Measurements from ENCODE around the gene ARMH4. TPM values are rescaled to one million over a fixed set of nuclear protein-coding genes. Genes with fewer than 3 reads are reported as not detected.

Gene ARMH4
- polyA plus RNA-seq, 4 donors = 71.3 to 73.6 (median 72.1) TPM

GRCh38 chr14:58060077-58060476, 91.9 kb downstream of the ARMH4 start:
- DNase-seq (ENCODE audit: low read depth in 4 of 4, low spot score in 2 of 4) = no peak

GRCh38 chr14:58059126-58059525, 92.9 kb downstream of the ARMH4 start:
- no peak for DNase-seq (ENCODE audit: low read depth in 4 of 4, low spot score in 2 of 4)

- DNase-seq (ENCODE audit: low read depth in 4 of 4, low spot score in 2 of 4) = no peak
These were observed 96.5 kb downstream of the ARMH4 start for GRCh38 chr14:58055497-58056010.

- DNase-seq (ENCODE audit: low read depth in 4 of 4, low spot score in 2 of 4) = no peak
These were observed 97.9 kb downstream of the ARMH4 start for GRCh38 chr14:58054100-58054499.

GRCh38 chr14:58048219-58048618, 103.8 kb downstream of the ARMH4 start:
- DNase-seq (ENCODE audit: low read depth in 4 of 4, low spot score in 2 of 4) = no peak

- no peak for DNase-seq (ENCODE audit: low read depth in 4 of 4, low spot score in 2 of 4)
These were observed 124.1 kb downstream of the ARMH4 start for GRCh38 chr14:58027904-58028303.

- DNase-seq (ENCODE audit: low read depth in 4 of 4, low spot score in 2 of 4) = no peak
These were observed 125.0 kb downstream of the ARMH4 start for GRCh38 chr14:58026967-58027366.

GRCh38 chr14:58026219-58026618, 125.8 kb downstream of the ARMH4 start:
- DNase-seq (ENCODE audit: low read depth in 4 of 4, low spot score in 2 of 4) = no peak

- DNase-seq (ENCODE audit: low read depth in 4 of 4, low spot score in 2 of 4) = no peak
These were observed 137.2 kb downstream of the ARMH4 start for GRCh38 chr14:58014778-58015177.

GRCh38 chr14:58002618-58003017, 149.4 kb downstream of the ARMH4 start:
- no peak for DNase-seq (ENCODE audit: low read depth in 4 of 4, low spot score in 2 of 4)

- DNase-seq (ENCODE audit: low read depth in 4 of 4, low spot score in 2 of 4) = no peak
These were observed 152.0 kb downstream of the ARMH4 start for GRCh38 chr14:57999979-58000378.

GRCh38 chr14:57999471-57999870, 152.5 kb downstream of the ARMH4 start:
- DNase-seq (ENCODE audit: low read depth in 4 of 4, low spot score in 2 of 4) = no peak

- DNase-seq (ENCODE audit: low read depth in 4 of 4, low spot score in 2 of 4) = no peak
These were observed 153.2 kb downstream of the ARMH4 start for GRCh38 chr14:57998766-57999165.

- DNase-seq (ENCODE audit: low read depth in 4 of 4, low spot score in 2 of 4) = no peak
These were observed 160.7 kb downstream of the ARMH4 start for GRCh38 chr14:57991353-57991752.

GRCh38 chr14:57988445-57988844, 163.6 kb downstream of the ARMH4 start:
- DNase-seq (ENCODE audit: low read depth in 4 of 4, low spot score in 2 of 4) = no peak

GRCh38 chr14:57987596-57988300, 164.3 kb downstream of the ARMH4 start:
- DNase-seq (ENCODE audit: low read depth in 4 of 4, low spot score in 2 of 4) = no peak

- DNase-seq (ENCODE audit: low read depth in 4 of 4, low spot score in 2 of 4) = no peak
These were observed 165.0 kb downstream of the ARMH4 start for GRCh38 chr14:57987051-57987450.

- DNase-seq (ENCODE audit: low read depth in 4 of 4, low spot score in 2 of 4) = no peak
These were observed 169.0 kb downstream of the ARMH4 start for GRCh38 chr14:57982804-57983634.

GRCh38 chr14:57981817-57982560, 170.0 kb downstream of the ARMH4 start:
- no peak for DNase-seq (ENCODE audit: low read depth in 4 of 4, low spot score in 2 of 4)

GRCh38 chr14:57979376-57980048, 172.5 kb downstream of the ARMH4 start:
- DNase-seq (ENCODE audit: low read depth in 4 of 4, low spot score in 2 of 4) = no peak

- DNase-seq (ENCODE audit: low read depth in 4 of 4, low spot score in 2 of 4) = no peak
These were observed 175.3 kb downstream of the ARMH4 start for GRCh38 chr14:57976701-57977100.

Measured in left renal cortex interstitium (tissue), 4 donors.